Sigmoid colon (tissue), 4 donors: ENCODE measurements around the gene SLC12A9.
A peak's percentile ranks its signal among the peaks of the same experiment; 100 is the strongest.

Experiments used
- POLR2A ChIP-seq, 2 donors: fragments of 450-650 bp; IDR thresholded peaks; one replicate each; pipeline ENCODE4 v1.6.1; 2016; ENCODE audit warnings: antibody characterized with exemption in 2 of 2, mild to moderate bottlenecking in 2 of 2, moderate library complexity in 2 of 2
- POLR2AphosphoS5 ChIP-seq, 4 donors: sonication (generic); formaldehyde crosslinking; IDR thresholded peaks; one replicate each; pipeline ENCODE4 v1.6.1; 2017; ENCODE audit warnings: antibody characterized with exemption in 4 of 4
- TF ChIP-seq, protein P1 (sequence below), 4 experiments: fragments of 450-650 bp in 3 of 4; fragments of 200-600 bp in 1 of 4; IDR thresholded peaks; one replicate each; pipeline ENCODE4 v1.5.1; 2016 to 2019; ENCODE audit warnings: antibody characterized with exemption in 4 of 4, mild to moderate bottlenecking in 3 of 4, moderate library complexity in 2 of 4

DNA sequence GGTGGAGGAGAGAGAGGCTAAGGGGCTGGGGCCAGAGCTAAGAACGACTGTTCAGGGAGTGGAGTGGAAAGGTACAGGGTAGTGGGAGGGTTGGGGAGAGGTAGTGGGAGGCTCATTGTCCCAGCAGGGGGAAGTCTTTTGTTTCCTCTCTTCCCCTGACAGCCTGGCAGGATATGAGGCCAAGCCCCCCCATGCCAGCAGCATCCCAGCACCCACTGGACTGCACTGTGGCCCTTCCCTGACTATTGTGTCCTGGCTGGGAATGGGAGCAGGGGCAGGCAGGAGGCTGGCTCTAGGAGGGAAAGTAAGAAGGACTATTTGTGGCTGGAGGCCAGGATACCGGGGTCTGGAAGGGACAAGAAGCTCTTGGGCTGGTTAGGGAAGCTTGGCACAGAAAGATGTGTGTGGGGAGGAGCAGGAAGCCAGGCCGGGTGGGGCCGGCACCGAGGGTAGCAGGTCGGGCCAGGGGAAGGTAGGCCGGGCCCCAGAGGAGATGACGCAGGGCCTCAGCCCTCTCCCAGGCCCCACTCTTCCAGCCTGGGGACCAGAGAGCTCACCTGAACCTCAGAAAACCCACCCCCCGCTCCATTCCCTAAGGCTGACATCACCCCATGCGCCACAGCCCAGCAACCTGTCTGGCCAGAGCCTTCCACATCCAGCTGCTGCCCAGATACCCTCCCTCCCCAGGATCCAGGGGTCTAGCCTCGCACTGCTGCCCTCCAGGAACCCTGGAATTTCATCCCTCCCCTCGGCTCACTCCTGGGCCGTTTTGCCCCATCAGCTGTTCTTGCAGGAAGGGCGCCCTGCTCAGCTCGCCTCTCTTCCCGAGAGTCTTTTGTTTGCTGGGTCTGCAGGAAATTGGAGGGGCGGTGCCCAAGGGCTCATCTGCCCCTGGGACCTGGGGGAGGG is 16.4 kb upstream of the SLC12A9 start:
- TF ChIP-seq POLR2A (IDR thresholded peaks at IDR 0.05) (no peak), POLR2AphosphoS5 (IDR thresholded peaks at IDR 0.05) (peak in 1 of 4 donors; percentile 9)
- TF ChIP-seq, protein P1, sequence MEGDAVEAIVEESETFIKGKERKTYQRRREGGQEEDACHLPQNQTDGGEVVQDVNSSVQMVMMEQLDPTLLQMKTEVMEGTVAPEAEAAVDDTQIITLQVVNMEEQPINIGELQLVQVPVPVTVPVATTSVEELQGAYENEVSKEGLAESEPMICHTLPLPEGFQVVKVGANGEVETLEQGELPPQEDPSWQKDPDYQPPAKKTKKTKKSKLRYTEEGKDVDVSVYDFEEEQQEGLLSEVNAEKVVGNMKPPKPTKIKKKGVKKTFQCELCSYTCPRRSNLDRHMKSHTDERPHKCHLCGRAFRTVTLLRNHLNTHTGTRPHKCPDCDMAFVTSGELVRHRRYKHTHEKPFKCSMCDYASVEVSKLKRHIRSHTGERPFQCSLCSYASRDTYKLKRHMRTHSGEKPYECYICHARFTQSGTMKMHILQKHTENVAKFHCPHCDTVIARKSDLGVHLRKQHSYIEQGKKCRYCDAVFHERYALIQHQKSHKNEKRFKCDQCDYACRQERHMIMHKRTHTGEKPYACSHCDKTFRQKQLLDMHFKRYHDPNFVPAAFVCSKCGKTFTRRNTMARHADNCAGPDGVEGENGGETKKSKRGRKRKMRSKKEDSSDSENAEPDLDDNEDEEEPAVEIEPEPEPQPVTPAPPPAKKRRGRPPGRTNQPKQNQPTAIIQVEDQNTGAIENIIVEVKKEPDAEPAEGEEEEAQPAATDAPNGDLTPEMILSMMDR (IDR thresholded peaks at IDR 0.05) = no peak
